HepG2 (cell line): ENCODE results near the gene HMGCS2. TPM values are rescaled to one million over a fixed set of nuclear protein-coding genes. Genes with fewer than 3 reads are reported as not detected.

Experiments used
- CENPBD1 ChIP-seq: sonication (generic); formaldehyde crosslinking; IDR thresholded peaks from 2 replicates; pipeline ENCODE4 v1.8.0; 2022; ENCODE audit warnings: missing genetic modification reagents, low read depth, mild to moderate bottlenecking, borderline replicate concordance
- ELF3 ChIP-seq: IDR thresholded peaks from 2 replicates; pipeline ENCODE4 v1.6.1; 2016; ENCODE audit warnings: missing genetic modification reagents, missing compliant biosample characterization
- LCORL ChIP-seq, 2 experiments: fragments of 450-650 bp in 1 of 2; sonication (generic) in 1 of 2; formaldehyde crosslinking in 1 of 2; IDR thresholded peaks; 2 replicates each; pipeline versions ENCODE4 v1.5.0 to v1.6.1; 2017 to 2020; ENCODE audit warnings: antibody characterized with exemption in 1 of 2, missing genetic modification reagents in 1 of 2
- MAZ ChIP-seq, 2 experiments: sonication (generic) in 1 of 2; formaldehyde crosslinking in 1 of 2; IDR thresholded peaks; 2 replicates each; pipeline versions ENCODE4 v1.5.0 to v1.6.1; 2012 to 2020; ENCODE audit warnings: low read depth in 2 of 2, mild to moderate bottlenecking in 2 of 2, borderline replicate concordance in 1 of 2, improper control_type of control experiment in 1 of 2, low read length in 1 of 2, missing genetic modification reagents in 1 of 2, moderate library complexity in 1 of 2
- MXI1 ChIP-seq: IDR thresholded peaks from 3 replicates; pipeline ENCODE4 v1.6.1; 2012; ENCODE audit warnings: low read depth, low read length, inconsistent platforms, borderline replicate concordance
- NBN ChIP-seq: fragments of 450-650 bp; conservative IDR thresholded peaks from 2 replicates; pipeline ENCODE4 v1.6.1; 2017
- POGK ChIP-seq: sonication (generic); formaldehyde crosslinking; conservative IDR thresholded peaks from 2 replicates; pipeline ENCODE4 v1.8.0; 2022; ENCODE audit warnings: mild to moderate bottlenecking, moderate library complexity, missing genetic modification reagents
- SALL1 ChIP-seq: sonication (generic); formaldehyde crosslinking; IDR thresholded peaks from 2 replicates; pipeline ENCODE4 v1.8.0; 2022; ENCODE audit warnings: mild to moderate bottlenecking, missing genetic modification reagents
- TFDP2 ChIP-seq: sonication (generic); formaldehyde crosslinking; IDR thresholded peaks from 2 replicates; pipeline ENCODE4 v1.4.0; 2020; ENCODE audit warnings: missing genetic modification reagents
- ZNF260 ChIP-seq: sonication (generic); formaldehyde crosslinking; IDR thresholded peaks from 2 replicates; pipeline ENCODE4 v1.4.0; 2020; ENCODE audit warnings: missing genetic modification reagents, low read depth, mild to moderate bottlenecking, borderline replicate concordance
- ZNF407 ChIP-seq: sonication (generic); formaldehyde crosslinking; IDR thresholded peaks from one replicate; pipeline ENCODE4 v1.5.1; 2020; ENCODE audit warnings: mild to moderate bottlenecking, missing genetic modification reagents; ENCODE audit errors: not compliant biosample characterization
- ZNF510 ChIP-seq: sonication (generic); formaldehyde crosslinking; IDR thresholded peaks from 2 replicates; pipeline ENCODE4 v1.4.0; 2020; ENCODE audit warnings: low read depth, mild to moderate bottlenecking, missing genetic modification reagents
- ZNF597 ChIP-seq: sonication (generic); formaldehyde crosslinking; IDR thresholded peaks from 2 replicates; pipeline ENCODE4 v1.5.0; 2020; ENCODE audit warnings: missing genetic modification reagents
- ZNF605 ChIP-seq: sonication (generic); formaldehyde crosslinking; IDR thresholded peaks from 2 replicates; pipeline ENCODE4 v1.8.0; 2022; ENCODE audit warnings: mild to moderate bottlenecking, missing genetic modification reagents
- polyA plus RNA-seq, 8 experiments: library from polyadenylated mRNA; depleted of rRNA in 3 of 8; stranded (reverse) in 7 of 8; unstranded in 1 of 8; fragments of >200 nt; fragmentation: Illumina TruSeq in 4 of 8; extraction: Trizol in 4 of 8; gene quantifications; 2 replicates each; pipeline versions ENCODE4 v1.2.1 to v1.2.3, GENCODE V29; 2011 to 2016; ENCODE audit warnings: low read depth in 4 of 8, missing spikeins in 1 of 8, mixed read lengths in 1 of 8; ENCODE audit not compliant: insufficient read depth in 1 of 8
- total RNA-seq, 5 experiments: library from RNA; depleted of rRNA; stranded (reverse); fragments of >200 nt; fragmentation: Illumina TruSeq; extraction: Trizol; gene quantifications; 2 replicates each; pipeline ENCODE4 v1.2.3, GENCODE V29; 2016; ENCODE audit warnings: low read depth in 1 of 5

Gene HMGCS2
- total and polyA plus RNA-seq, 2 of the 13 experiments (the other 11 are each of a cell fraction or from before 2014, with no cell fraction given) = 0.44 to 1.5 TPM

GRCh38 chr1:119743776-119744597 is 24.7 kb downstream of the HMGCS2 start (continued):
- TF ChIP-seq POGK (CRISPR knock-in tag) = peak; percentile 35; the same call in 1 of the 2 replicates
- TF ChIP-seq MAZ (IDR thresholded peaks at IDR 0.05; ENCODE audit: borderline replicate concordance, low read depth, low read length) = no peak
- 0 out of 2 replicates have a peak, but pooled peaks have one; percentile 33 for TF ChIP-seq MAZ (CRISPR knock-in tag; IDR thresholded peaks at IDR 0.05; ENCODE audit: low read depth)
- no peak for TF ChIP-seq ZNF510 (CRISPR knock-in tag)
- TF ChIP-seq CENPBD1 (CRISPR knock-in tag) = no peak
- TF ChIP-seq SALL1 (CRISPR knock-in tag) = peak; percentile 85
- TF ChIP-seq ZNF597 = no peak
- no peak for TF ChIP-seq LCORL (IDR thresholded peaks at IDR 0.05)
- no peak for TF ChIP-seq LCORL (CRISPR knock-in tag; IDR thresholded peaks at IDR 0.05)
- TF ChIP-seq TFDP2 (CRISPR knock-in tag) = no peak
- TF ChIP-seq ZNF407 (CRISPR knock-in tag) = no peak
- no peak for TF ChIP-seq ZNF260 (CRISPR knock-in tag)
- peak; percentile 73 for TF ChIP-seq ZNF605
- TF ChIP-seq NBN = no peak
- no peak for TF ChIP-seq ELF3
- TF ChIP-seq MXI1 = no peak
